Measurements from ENCODE around the gene EEF1A1.
"Not testable (repeated sequence)": the region's sequence is repeated elsewhere in the genome, so short reads cannot be mapped to it uniquely, and the experiment has no call there.

The EEF1A1 gene

DNA sequence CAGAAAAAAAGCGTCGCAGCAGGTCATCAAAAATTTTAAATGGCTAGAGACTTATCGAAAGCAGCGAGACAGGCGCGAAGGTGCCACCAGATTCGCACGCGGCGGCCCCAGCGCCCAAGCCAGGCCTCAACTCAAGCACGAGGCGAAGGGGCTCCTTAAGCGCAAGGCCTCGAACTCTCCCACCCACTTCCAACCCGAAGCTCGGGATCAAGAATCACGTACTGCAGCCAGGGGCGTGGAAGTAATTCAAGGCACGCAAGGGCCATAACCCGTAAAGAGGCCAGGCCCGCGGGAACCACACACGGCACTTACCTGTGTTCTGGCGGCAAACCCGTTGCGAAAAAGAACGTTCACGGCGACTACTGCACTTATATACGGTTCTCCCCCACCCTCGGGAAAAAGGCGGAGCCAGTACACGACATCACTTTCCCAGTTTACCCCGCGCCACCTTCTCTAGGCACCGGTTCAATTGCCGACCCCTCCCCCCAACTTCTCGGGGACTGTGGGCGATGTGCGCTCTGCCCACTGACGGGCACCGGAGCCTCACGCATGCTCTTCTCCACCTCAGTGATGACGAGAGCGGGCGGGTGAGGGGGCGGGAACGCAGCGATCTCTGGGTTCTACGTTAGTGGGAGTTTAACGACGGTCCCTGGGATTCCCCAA, at the start of gene EEF1A1:
TSS of gene EEF1A1 (minus strand) at position 345 of the 663 bp plus-strand sequence. CDS start 1,006 bp downstream, outside the sequence.
- DNase-seq (ENCODE audit: low read depth): peak; percentile 98

DNA sequence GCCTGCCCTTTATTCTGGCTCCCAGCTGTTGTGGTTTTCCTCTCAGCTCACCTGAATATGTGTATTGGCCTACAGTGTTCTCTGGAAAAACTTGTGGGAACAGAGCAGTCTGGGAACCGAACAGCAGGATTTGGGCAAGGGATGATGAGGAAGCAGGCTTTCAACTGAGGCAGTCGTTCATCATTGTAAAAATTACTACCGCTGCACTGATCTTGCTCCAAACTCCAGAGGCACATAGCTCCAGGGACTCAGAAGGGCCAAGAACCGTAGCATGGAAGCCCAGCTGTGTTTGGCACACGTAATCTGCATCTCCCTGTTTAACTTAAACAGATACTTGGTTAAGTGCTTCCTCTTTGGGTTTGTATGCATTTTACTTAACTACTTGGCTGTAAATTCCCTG, 48.3 kb upstream of the EEF1A1 start:
- DNase-seq (ENCODE audit: low read depth): no peak

DNA sequence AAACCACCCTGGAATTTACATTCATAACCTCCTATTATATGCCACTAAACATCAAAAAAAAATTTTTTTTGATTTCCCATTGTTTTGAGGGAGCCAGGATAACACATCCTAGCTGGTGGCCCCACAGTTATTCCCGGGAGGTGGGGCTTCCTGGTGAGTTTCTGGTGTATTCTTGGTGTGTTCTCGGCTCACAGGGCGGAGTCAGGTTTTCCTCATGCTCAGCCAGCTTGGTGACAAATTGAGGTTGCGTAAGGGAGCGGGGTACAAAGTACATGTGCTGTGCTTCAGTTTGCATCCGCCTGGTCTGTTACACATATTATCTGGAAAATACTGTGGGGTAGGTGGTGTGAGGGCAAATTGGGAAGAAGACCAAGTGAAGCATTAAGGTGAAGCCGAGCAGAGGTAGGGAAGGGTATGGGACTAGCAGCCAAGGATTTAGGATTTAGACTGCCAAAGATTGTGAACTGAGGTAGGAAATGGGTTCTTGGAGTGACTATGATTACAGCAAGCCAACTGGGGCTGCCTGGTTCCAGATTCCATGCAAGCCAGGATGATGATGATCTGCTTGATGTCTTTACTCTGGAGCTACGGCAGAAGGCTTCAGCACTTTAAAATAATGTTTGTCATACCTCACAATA, 46.2 kb upstream of the EEF1A1 start:
- DNase-seq (ENCODE audit: low read depth): no peak

DNA sequence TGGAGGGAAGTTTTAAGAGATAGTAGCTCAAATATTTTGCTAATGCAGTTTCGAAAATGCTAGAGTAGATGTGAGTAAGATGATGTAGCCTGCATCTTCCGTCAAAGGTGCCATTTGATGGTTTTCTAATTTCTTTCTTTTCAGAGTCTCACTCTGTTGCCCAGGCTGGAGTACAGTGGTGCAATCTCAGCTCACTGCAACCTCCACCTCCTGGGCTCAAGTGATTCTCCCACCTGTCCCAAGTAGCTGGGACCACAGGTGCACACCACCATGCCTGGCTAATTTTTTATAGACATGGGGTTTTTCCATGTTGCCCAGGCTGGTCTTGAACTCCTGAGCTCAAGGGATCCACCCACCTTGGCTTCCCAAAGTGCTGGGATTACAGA, 45.6 kb upstream of the EEF1A1 start:
- DNase-seq (ENCODE audit: low read depth): not testable (repeated sequence)

DNA sequence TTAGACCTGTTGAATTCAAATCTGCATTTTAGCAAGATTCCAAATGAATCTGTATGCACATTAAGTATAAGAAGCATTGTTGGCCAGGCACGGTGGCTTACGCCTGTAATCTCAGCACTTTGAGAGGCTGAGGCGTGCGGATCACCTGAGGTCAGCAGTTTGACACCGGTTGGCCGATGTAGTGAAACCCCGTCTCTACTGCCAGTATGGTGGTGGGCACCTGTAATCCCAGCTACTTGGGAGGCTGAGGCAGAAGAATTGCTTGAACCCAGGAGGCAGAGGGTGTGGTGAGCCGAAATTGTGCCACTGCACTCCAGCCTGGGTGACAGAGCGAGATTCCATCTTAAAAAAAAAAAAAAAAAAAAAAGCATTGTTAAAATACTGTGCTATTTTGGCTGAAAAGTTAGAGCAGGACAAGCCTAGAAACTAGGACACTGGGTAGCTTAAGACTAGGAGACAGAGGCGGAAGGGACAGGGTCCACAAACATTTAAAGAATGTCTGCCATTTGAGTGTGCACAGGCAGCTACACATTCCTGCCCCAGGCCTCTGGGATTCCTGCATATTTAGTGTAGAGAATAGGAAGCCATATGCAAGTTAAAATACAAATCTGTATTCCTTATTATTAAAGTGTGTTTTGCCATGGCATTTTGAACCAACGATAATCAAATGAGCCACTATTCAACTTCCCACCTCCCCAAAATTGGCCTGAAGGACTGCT, 45.1 kb upstream of the EEF1A1 start:
- no peak for DNase-seq (ENCODE audit: low read depth)

DNA sequence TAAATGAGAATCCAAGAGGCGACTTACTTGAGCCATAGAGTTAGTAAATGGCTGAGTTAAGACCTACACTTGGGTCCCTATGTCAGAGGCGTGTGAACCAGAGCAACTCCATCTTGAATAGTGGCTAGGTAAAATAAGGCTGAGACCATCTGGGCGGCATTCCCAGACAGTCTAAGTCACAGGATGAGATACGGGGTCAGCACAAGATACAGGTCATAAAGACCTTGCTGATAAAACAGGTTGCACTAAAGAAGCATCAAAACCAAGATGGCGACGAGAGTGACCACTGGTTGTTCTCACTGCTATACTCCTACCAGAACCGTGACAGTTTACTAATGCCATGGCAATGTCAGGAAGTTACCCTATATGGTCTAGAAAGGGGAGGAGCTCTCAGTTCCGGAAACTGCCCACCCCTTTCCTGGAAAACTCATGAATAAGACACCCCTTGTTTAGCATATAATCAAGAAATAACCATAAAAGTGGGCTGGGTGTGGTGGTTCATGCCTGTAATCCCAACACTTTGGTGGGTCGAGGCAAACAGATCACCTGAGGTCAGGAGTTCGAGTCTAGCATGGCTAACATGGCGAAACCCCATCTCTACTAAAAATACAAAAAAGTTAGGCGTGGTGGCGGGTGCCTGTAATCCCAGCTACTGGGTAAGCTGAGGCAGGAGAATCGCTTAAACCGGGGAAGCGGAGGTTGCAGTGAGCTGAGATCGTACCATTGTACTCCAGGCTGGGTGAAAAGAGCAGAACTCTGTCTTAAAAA, 43.9 kb upstream of the EEF1A1 start:
- DNase-seq (ENCODE audit: low read depth): no peak

DNA sequence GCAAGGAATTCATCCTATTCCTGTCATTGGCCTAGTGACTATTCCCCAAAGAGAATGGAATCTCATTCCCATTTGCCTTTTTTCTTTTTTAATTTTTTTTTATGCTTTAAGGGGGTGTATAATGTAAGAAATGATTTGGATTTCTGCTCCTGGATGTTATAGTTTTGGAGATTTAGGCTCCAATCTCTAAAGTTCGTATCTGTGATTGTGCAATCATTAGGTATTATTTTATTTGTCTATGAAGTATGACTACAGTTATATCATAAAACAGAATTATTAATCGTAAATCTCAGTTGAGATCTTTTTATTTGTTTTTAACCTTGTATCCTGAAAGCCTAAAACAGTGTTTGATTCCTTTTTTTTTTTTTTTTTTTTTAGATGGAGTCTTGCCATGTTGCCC, 41.7 kb upstream of the EEF1A1 start:
- DNase-seq (ENCODE audit: low read depth): no peak

DNA sequence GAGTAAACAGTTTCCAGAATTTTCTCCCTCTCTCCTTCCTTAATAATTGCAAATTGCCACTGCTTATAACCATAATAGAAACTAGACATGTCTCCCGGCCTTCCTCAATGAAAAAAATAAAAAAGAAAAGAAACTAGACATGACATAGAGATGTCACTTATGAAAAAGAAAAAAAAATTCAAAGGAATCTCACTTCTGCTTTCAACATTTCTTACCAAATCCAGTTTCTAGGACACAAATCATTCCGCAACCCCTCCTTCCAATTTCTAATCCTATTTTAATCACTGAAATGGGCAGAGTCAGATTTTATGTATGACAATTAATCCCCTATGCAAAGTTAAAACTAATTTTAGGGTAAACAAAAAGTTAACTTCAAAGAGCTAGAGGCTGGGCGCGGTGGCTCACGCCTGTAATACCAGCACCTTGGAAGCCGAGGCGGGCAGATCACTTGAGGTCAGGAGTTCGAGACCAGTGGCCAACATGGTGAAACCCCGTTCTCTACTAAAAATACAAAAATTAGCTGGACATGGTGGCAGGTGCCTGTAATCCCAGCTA, 40.1 kb upstream of the EEF1A1 start:
- DNase-seq (ENCODE audit: low read depth): no peak

DNA sequence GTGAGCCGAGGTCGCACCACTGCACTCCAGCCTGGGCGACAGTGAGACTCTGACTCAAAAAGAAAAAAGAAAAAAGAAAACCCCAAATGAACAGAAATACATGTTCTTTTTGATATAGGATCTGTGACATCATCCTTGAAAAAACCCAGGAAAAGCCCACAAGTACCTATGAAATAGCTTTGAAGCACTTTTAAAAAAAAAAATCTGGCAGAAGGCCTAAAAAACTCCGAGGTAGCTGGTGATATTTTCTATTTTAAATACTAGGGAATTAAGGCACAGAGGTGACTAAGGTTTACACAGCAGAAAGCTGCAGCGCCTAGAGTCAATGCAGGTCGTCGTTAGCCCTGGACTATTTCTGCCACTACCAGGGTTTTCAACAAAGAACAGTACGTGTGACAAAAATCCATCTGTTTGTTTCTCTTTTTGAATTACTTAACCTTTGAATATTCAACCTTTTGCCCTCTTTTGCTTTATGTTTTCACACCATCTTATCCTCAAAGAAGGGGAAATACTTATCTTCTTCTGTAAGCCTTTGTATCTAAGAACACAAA, 39.4 kb upstream of the EEF1A1 start:
- no peak for DNase-seq (ENCODE audit: low read depth)

DNA sequence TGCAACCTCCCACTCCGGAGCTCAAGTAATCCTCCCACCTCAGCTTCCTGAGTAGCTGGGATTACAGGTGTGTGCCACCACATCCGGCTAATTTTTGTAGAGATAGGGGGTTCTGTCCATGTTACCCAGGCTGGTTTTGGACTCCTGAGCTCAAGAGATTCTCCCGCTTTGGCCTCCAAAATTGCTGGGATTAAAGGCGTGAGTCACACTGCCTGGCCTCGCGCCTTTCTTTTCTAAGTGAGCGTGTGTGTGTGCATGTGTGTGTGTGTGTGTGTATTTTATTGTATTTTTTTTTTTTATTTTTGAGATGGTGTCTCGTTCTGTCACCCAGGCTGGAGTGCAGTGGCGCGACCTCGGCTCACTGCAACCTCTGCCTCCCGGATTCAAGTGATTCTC, 38.6 kb upstream of the EEF1A1 start:
- not testable (repeated sequence) for DNase-seq (ENCODE audit: low read depth)

DNA sequence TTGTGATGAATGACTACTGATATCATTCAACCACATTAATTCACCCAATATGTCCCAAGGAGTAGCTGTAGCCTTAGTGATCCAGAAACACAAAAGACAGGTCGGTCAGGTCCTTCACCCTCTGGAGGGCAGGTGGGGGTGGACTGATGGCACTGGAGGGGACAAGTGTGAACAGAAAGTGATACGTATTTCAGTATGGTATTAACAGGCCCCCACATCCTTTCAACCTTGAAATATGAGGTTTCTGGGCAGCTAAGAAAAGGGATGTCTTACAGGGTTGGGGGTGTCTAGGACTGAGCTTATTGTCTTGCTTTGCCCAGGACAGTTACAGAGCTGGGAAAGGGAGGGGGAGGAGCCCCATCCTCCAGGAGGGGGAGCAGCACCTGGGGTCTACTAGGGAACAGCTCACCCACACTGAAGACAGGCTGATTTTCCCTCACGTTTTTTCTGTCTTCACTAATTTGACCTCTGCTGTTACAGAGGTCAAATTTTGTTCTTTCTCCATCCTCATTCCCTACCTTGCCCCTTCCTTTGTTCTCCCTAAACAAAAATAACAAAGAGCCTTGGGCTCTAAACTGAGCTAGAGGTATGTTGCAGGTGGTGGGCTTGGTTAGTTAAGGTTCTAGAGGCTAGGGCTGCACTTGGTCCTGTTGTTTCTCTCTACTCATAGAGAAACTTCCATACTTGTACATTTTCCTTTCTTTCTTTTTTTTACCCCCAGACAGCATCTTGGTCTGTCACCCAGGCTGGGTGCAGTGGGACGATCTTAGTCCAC, 38.0 kb upstream of the EEF1A1 start:
- no peak for DNase-seq (ENCODE audit: low read depth)

DNA sequence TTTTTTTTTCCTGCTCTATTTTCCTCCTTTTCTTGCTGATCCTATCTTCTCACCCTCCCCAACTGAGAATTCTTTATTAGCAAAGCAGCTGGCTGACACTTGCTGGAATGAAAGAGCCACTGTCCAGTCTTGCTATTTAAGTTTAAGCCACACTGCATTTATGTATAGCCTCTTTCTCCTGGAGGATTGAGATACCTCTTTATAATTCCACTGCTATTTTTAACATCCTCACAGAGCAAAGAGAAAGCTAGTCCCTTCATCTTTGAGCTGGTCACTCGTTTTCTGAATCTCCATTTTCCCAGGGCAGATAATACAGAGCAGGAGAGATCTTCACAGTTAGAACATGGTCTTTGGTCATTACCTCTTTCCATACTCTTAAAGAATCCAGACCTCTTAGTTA, 36.0 kb upstream of the EEF1A1 start:
- DNase-seq (ENCODE audit: low read depth): no peak

DNA sequence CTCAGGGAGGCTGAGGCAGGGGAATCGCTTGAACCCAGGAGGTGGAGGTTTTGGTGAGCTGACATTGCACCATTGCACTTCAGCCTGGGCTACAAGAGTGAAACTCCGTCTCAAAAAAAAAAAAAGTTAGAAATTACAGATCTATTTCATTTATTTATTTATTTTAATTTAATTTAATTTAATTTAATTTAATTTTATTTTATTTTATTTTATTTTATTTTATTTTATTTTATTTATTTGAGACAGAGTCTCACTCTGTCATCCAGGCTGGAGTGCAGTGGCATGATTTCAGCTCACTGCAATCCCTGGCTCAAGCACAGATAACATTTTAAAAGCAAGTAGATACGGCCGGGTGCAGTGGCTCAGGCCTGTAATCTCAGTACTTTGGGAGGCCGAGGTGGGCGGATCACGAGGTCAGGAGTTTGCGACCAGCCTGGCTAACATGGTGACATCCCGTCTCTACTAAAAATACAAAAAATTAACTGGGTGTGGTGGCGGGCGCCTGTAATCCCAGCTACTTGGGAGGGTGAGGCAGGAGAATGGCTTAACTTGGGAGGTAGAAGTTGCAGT, 34.6 kb upstream of the EEF1A1 start:
- not testable (repeated sequence) for DNase-seq (ENCODE audit: low read depth)

DNA sequence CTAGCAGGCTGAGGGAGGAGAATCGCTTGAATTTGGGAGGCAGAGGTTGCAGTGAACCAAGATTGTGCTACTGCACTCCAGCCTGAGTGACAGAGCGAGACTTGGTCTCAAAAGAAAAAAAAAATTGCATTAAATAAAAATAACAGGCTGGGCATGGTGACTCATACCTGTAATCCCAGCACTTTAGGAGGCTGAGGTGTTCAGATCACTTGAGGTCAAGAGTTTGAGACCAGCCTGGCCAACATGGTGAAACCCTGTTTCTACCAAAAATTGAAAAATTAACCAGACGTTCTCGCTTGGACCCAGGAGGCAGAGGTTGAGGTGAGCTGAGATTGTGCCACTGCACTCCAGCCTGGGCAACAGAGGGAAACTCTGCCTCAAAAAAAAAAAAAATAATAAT, 30.3 kb upstream of the EEF1A1 start:
- DNase-seq (ENCODE audit: low read depth): not testable (repeated sequence)

DNA sequence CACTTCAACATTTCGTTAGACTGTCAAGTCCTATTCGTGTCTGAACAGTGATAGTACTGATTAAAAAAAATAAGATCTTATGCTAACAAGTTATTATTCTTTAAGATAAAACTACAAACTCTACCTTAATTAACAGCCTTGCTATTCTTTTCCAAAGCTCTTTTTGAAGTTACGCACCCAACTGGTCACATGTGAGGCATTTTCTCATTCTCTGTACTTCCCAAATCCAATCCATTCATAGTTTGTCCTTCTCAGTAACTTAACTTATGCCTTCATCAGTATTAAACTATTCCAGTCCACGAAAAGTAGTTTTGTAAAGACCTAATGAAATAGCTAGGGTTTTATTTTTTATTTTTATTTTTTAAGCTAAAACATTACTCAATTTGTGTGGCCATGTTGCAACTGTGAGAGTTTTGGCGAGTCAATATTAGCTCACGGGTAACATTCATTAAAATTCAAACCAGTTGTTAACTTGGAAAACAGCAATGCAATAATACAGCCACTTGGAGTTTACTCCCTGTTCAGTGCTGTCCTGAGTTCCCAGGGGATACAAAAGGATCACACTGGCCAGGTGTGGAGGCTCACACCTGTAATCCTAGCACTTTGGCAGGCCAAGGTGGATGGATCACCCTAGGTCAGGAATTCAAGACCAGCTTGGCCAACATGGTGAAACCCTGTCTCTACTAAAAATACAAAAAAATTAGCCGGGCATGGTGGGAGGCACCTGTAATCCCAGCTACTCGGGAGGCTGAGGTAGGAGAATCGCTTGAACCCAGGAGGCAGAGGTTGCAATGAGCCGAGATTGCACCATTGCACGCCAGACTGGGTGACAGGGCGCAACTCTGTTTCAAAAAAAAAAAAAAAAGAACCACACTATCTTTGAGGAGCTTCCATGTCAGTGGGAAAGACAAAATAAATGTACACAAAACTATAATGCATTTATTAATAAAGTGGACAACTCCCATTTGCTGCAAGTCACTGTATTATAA, 27.9 kb upstream of the EEF1A1 start:
- DNase-seq (ENCODE audit: low read depth): no peak

DNA sequence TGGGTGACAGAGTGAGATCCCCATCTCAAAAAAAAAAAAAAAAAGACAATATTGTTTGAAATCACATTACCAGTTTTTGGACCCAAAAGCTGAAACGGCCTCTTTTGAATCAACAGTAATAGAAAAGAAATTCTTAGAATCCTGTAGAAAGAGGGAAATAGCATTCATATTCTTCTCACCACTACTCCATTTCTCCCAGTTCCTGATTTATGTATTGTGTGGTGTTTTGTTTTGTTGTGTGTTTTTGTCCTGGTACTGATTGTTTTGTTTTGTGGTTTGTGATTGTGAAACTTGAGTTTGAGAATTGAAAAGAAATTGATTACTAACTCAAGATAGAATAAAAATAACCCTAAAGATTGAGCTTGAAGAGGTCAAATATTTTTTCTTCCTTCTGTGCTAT, 26.2 kb upstream of the EEF1A1 start:
- no peak for DNase-seq (ENCODE audit: low read depth)

DNA sequence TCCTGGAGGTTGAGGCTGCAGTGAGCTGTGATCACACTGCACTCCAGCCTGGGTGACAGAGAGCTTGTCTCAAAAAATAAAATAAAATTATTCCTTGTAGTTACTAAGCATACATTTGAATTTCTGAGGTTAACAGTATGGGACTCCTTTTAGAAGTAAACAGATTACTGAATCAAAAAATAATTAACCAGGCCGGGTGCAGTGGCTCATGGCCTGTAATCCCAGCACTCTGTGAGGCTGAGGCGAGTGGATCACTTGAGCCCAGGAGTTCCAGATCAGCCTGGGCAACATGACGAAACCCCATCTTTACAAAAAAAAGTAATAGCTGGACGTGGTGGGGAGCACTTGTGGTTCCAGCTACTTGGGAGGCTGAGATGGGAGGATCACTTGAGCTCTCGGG, 22.1 kb upstream of the EEF1A1 start:
- DNase-seq (ENCODE audit: low read depth): no peak

DNA sequence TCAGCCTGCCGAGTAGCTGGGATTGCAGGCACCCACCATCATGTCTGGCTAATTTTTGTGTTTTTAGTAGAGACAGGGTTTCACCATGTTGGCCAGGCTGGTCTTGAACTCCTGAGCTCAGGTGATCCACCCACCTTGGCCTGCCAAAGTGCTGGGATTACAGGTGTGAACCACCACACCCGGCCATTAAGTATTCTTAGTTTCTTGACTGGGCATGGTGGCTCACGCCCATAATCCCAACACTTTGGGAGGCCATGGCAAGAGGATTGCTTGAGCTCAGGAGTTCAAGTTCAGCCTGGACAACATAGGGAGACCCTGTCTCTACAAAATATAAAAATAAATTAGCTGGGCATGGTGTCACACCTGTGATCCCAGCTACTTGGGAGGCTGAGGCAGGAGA, 21.6 kb upstream of the EEF1A1 start:
- DNase-seq (ENCODE audit: low read depth): not testable (repeated sequence)

DNA sequence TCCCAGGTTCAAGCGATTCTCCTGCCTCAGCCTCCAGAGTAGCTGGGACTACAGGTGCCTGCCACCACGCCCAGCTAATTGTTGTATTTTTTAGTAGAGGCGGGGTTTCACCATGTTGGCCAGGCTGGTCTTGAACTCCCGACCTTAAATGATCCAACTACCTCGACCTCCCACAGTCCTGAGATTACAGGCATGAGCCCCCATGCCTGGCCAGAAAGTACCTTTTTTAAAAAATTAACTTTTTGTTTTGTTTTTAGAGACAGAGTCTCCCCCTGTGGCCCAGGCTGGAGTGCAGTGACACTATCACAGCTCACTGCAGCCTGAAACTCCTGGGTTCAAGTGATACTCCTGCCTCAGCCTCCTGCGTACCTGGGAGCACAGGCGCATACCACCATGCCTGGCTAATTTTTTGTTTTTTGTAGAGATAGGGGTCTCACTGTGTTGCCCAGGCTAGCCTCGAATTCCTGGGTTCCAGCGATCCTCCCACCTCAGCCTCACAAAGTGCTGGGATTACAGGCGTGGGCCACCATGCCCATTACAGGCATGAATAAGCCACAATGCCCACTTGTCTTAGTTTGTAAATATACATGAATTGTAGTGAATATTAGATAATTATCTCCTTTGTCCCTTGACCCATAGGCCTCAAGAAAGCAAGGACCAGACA, 17.4 kb upstream of the EEF1A1 start:
- DNase-seq (ENCODE audit: low read depth): no peak

Measured in GM04503 (cell line).